H1 (cell line): ENCODE data around the gene TRAPPC5. TPM values are rescaled to one million over a fixed set of nuclear protein-coding genes. Genes with fewer than 3 reads are reported as not detected.

Experiments used
- CTCF ChIA-PET: fragments of 300-600 bp; sonication (Branson Sonifier 250); formaldehyde crosslinking; loops from one replicate; lab custom pipeline; 2021; ENCODE audit not compliant: partially characterized antibody; lab: Charles Lee
- POLR2A ChIA-PET: fragments of 300-600 bp; sonication (Branson Sonifier 250); formaldehyde crosslinking; loops from one replicate; lab custom pipeline; 2021; ENCODE audit warnings: inconsistent platforms; ENCODE audit not compliant: partially characterized antibody; lab: Charles Lee
- DNase-seq, 2 experiments: peaks; one replicate each; pipeline versions ENCODE4 v3.0.0 to v3.0.0-alpha.2; 2010 to 2022; ENCODE audit warnings: low spot score in 2 of 2, low read depth in 1 of 2, mixed read lengths in 1 of 2
- FAIRE-seq: peaks from 2 replicates; lab custom pipeline; 2011; peaks lifted over from hg19 to GRCh38; lab: Jason Lieb, UNC
- H2AFZ ChIP-seq: 2 replicates; pipeline ENCODE4 v1.8.1; 2012; ENCODE audit warnings: low read length, inconsistent platforms
- H2AK5ac ChIP-seq: 2 replicates; pipeline ENCODE4 v1.6.1; 2013; ENCODE audit warnings: low read depth, low read length
- H2BK120ac ChIP-seq: replicated peaks from 2 replicates; pipeline ENCODE3; 2013; ENCODE audit warnings: low read depth, low read length, inconsistent platforms
- H2BK12ac ChIP-seq: 2 replicates; pipeline ENCODE4 v1.6.1; 2013; ENCODE audit warnings: low read depth, low read length
- H2BK15ac ChIP-seq: 2 replicates; pipeline ENCODE4 v1.6.1; 2013; ENCODE audit warnings: low read length
- H2BK20ac ChIP-seq: 2 replicates; pipeline ENCODE4 v1.6.1; 2013; ENCODE audit warnings: low read length
- H2BK5ac ChIP-seq: 2 replicates; pipeline ENCODE4 v1.6.1; 2013; ENCODE audit warnings: low read depth, low read length
- H3K14ac ChIP-seq: 2 replicates; pipeline ENCODE4 v1.6.1; 2013; ENCODE audit warnings: inconsistent platforms; ENCODE audit not compliant: insufficient read length
- H3K18ac ChIP-seq: 2 replicates; pipeline ENCODE4 v1.6.1; 2013; ENCODE audit warnings: low read length; ENCODE audit errors: extremely low read depth
- H3K23ac ChIP-seq: 2 replicates; pipeline ENCODE4 v1.6.1; 2013; ENCODE audit warnings: inconsistent platforms; ENCODE audit not compliant: insufficient read length
- H3K23me2 ChIP-seq: 2 replicates; pipeline ENCODE4 v1.6.1; 2013; ENCODE audit warnings: low read depth, low read length
- H3K27ac ChIP-seq: 2 replicates; pipeline ENCODE4 v1.6.1; 2011; ENCODE audit warnings: low read depth, low read length, inconsistent platforms
- H3K27me3 ChIP-seq, 4 experiments: replicated peaks in 1 of 4; 1 replicate in 1 of 4; 2 replicates in 3 of 4; pipeline versions ENCODE4 v1.6.1 to v1.8.1; 2011 to 2013; ENCODE audit warnings: low read length in 3 of 4, mild to moderate bottlenecking in 3 of 4, inconsistent platforms in 2 of 4, mixed read lengths in 2 of 4, moderate library complexity in 1 of 4; ENCODE audit not compliant: control insufficient read depth in 3 of 4, insufficient read depth in 3 of 4; ENCODE audit errors: extremely low read depth in 1 of 4
- H3K36me3 ChIP-seq, 4 experiments: 2 replicates each; pipeline versions ENCODE4 v1.6.1 to v1.8.1; 2011 to 2013; ENCODE audit warnings: mild to moderate bottlenecking in 4 of 4, low read length in 3 of 4, moderate library complexity in 2 of 4, control low read depth in 1 of 4, inconsistent platforms in 1 of 4; ENCODE audit not compliant: insufficient read depth in 4 of 4, control insufficient read depth in 2 of 4
- H3K4ac ChIP-seq: replicated peaks from 2 replicates; pipeline ENCODE3; 2013; ENCODE audit warnings: low read length, low read depth, mixed read lengths, inconsistent platforms; ENCODE audit not compliant: insufficient read length
- H3K4me1 ChIP-seq, 4 experiments: replicated peaks in 1 of 4; 1 replicate in 1 of 4; 2 replicates in 3 of 4; pipeline versions ENCODE4 v1.6.1 to v1.8.1; 2011 to 2013; ENCODE audit warnings: low read length in 3 of 4, inconsistent platforms in 2 of 4, mixed read lengths in 1 of 4; ENCODE audit not compliant: insufficient read depth in 4 of 4, control insufficient read depth in 3 of 4
- H3K4me2 ChIP-seq, 2 experiments: 2 replicates each; pipeline versions ENCODE4 v1.6.1 to v1.8.1; 2011 to 2013; ENCODE audit warnings: low read depth in 2 of 2, low read length in 2 of 2, control low read depth in 1 of 2, inconsistent platforms in 1 of 2, mild to moderate bottlenecking in 1 of 2; ENCODE audit not compliant: insufficient read depth in 1 of 2
- H3K4me3 ChIP-seq, 4 experiments: fragments of 200-600, 300-600 bp in 1 of 4; sonication (generic), shearing (Covaris generic), sonication (Bioruptor Twin) in 1 of 4; 2 replicates each; pipeline versions ENCODE4 v1.5.1 to v1.8.1; 2011 to 2016; ENCODE audit warnings: low read length in 4 of 4, low read depth in 3 of 4, control low read depth in 2 of 4, inconsistent platforms in 2 of 4, mild to moderate bottlenecking in 2 of 4, mixed read lengths in 1 of 4, moderate library complexity in 1 of 4; ENCODE audit not compliant: insufficient read depth in 2 of 4; ENCODE audit errors: extremely low read depth in 1 of 4
- H3K56ac ChIP-seq: replicated peaks from 2 replicates; pipeline ENCODE3; 2013; ENCODE audit warnings: low read depth, mild to moderate bottlenecking, mixed read lengths, low read length, inconsistent platforms; ENCODE audit not compliant: insufficient read length
- H3K79me1 ChIP-seq: 2 replicates; pipeline ENCODE4 v1.6.1; 2013; ENCODE audit warnings: low read depth, low read length, control low read depth
- H3K79me2 ChIP-seq, 2 experiments: 2 replicates each; pipeline versions ENCODE4 v1.6.1 to v1.8.1; 2012 to 2013; ENCODE audit warnings: low read length in 2 of 2, mild to moderate bottlenecking in 2 of 2, inconsistent platforms in 1 of 2; ENCODE audit not compliant: insufficient read depth in 2 of 2, control insufficient read depth in 1 of 2
- H3K9ac ChIP-seq, 4 experiments: replicated peaks in 1 of 4; 1 replicate in 1 of 4; 2 replicates in 3 of 4; pipeline versions ENCODE4 v1.6.1 to v1.8.1; 2011 to 2013; ENCODE audit warnings: low read depth in 3 of 4, low read length in 3 of 4, control low read depth in 2 of 4, mild to moderate bottlenecking in 2 of 4, moderate library complexity in 2 of 4, inconsistent platforms in 1 of 4; ENCODE audit errors: extremely low read depth in 1 of 4
- H3K9me3 ChIP-seq, 2 experiments: 2 replicates each; pipeline versions ENCODE4 v1.6.1 to v1.8.1; 2012 to 2013; ENCODE audit warnings: mild to moderate bottlenecking in 2 of 2, moderate library complexity in 2 of 2, control low read depth in 1 of 2, inconsistent platforms in 1 of 2, low read depth in 1 of 2, low read length in 1 of 2, mixed read lengths in 1 of 2; ENCODE audit not compliant: insufficient read depth in 2 of 2
- H4K20me1 ChIP-seq, 2 experiments: replicated peaks in 1 of 2; 2 replicates each; pipeline versions ENCODE3 to v1.8.1; 2011 to 2013; ENCODE audit warnings: inconsistent platforms in 2 of 2, low read length in 2 of 2, mild to moderate bottlenecking in 1 of 2; ENCODE audit not compliant: insufficient read depth in 2 of 2, control insufficient read depth in 1 of 2
- H4K5ac ChIP-seq: 2 replicates; pipeline ENCODE4 v1.6.1; 2013; ENCODE audit warnings: low read length, low read depth, mixed read lengths, inconsistent platforms; ENCODE audit not compliant: insufficient read length
- H4K8ac ChIP-seq: 2 replicates; pipeline ENCODE4 v1.8.0; 2013; ENCODE audit warnings: mild to moderate bottlenecking, moderate library complexity, low read length, inconsistent platforms; ENCODE audit not compliant: insufficient read depth; ENCODE audit errors: extremely low read depth
- H4K91ac ChIP-seq: replicated peaks from 2 replicates; pipeline ENCODE3; 2013; ENCODE audit warnings: low read length, mixed read lengths, inconsistent platforms; ENCODE audit not compliant: insufficient read length
- PHF8 ChIP-seq: fragments of 200-600 bp; sonication (generic); conservative IDR thresholded peaks from 2 replicates; pipeline ENCODE4 v1.7.1; 2012; ENCODE audit warnings: low read depth, mild to moderate bottlenecking, inconsistent platforms, low read length, moderate library complexity
- SIN3A ChIP-seq, 2 experiments: IDR thresholded peaks in 1 of 2; conservative IDR thresholded peaks in 1 of 2; 2 replicates each; pipeline ENCODE4 v1.6.1; 2011 to 2012; ENCODE audit warnings: low read length in 2 of 2, improper control_type of control experiment in 1 of 2, low read depth in 1 of 2, mild to moderate bottlenecking in 1 of 2
- WGBS, 2 experiments: shearing (Covaris generic) in 1 of 2; methylation state at CpG; one replicate each; pipeline versions ENCODE4 v1.1.6 to v1.1.7; 2013 to 2015; ENCODE audit warnings: low lambda C conversion rate in 2 of 2, mixed read lengths in 2 of 2, inconsistent platforms in 1 of 2, low coverage in 1 of 2, missing lambda C conversion rate in 1 of 2; ENCODE audit not compliant: insufficient replicate concordance in 2 of 2, insufficient coverage in 1 of 2, insufficient read length in 1 of 2; ENCODE audit errors: extremely low coverage in 1 of 2, missing lambda C conversion rate in 1 of 2; 5-methylcytosine and 5-hydroxymethylcytosine counted together
- polyA plus RNA-seq, 7 experiments: library from polyadenylated mRNA; depleted of rRNA in 3 of 7; stranded (reverse) in 5 of 7; unstranded in 2 of 7; fragments of >200 nt in 5 of 7; fragments of 200-250 nt in 2 of 7; gene quantifications; 1 replicate in 5 of 7; 2 replicates in 1 of 7; 4 replicates in 1 of 7; pipeline versions ENCODE4 v1.2.1 to v1.2.3, GENCODE V29; 2011 to 2013; ENCODE audit warnings: missing spikeins in 2 of 7, mixed read lengths in 2 of 7
- total RNA-seq: library from RNA; stranded (reverse); fragmentation: NEBNext Ultra II Directional; extraction: Animal tissue kit (Norgen Biotek cat#: 25700); gene quantifications from 2 replicates; pipeline ENCODE4 v1.2.1, GENCODE V29; 2021

TRAPPC5 gene
- total and polyA plus RNA-seq, 2 of the 8 experiments (the other 6 are each of a cell fraction or from before 2014, with no cell fraction given) = 109 to 120 TPM

DNA sequence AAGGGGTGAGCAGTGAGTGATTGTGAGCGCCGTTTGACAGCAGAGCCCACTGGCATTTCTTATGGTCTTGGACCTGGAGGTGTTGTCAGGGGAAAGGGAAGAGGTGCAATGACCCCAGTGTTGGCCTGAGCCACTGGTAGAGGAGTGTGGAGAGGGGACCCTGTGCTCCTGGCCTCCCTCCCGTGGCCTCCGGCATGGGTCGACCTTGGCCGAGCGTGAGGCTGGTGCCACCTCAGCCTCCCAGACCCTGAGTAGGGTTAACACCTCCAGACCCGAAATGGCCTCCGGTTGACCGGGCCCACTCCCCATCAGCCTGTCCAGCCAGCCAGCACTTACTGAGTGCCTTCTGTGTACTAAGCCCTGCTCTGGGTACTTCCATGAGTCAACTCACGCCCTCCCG, 6.5 kb downstream of the TRAPPC5 start:
- Histone ChIP-seq H2BK120ac (no peak overlapping the region), H3K9me3 (no peaks in the 10 kb centered on the region), H3K4me1 (peaks cover 0 to 1% (median 0%) of the 10 kb centered on the region in 4 experiments; a peak in 3 of 7 replicates), H3K79me1 (peaks cover 4% of the 10 kb centered on the region), H2AFZ (no peak overlapping the region), H3K4me2 (no peak overlapping the region), H2BK20ac (no peak overlapping the region), H3K36me3 (peaks cover 0 to 12% (median 6%) of the 10 kb centered on the region in 4 experiments; a peak in 4 of 8 replicates), H3K14ac (no peak overlapping the region), H3K4ac (no peak overlapping the region), H3K27ac (no peak overlapping the region; the same call in 1 of the 2 replicates), H4K20me1 (peaks cover 0 to 9% of the 10 kb centered on the region in 2 experiments), H3K23ac (no peak overlapping the region), H3K18ac (no peak overlapping the region), H4K5ac (no peak overlapping the region), H4K91ac (no peak overlapping the region), H3K56ac (no peak overlapping the region), H3K79me2 (peaks cover 0 to 6% of the 10 kb centered on the region in 2 experiments; a peak in 1 of 4 replicates), H3K27me3 (no peaks in the 10 kb centered on the region; a peak in 1 of 7 replicates), H4K8ac (no peak overlapping the region), H3K4me3 (no peak overlapping the region), H2BK5ac (no peak overlapping the region), H2AK5ac (no peak overlapping the region), H3K23me2 (peaks cover 11% of the 10 kb centered on the region), H3K9ac (no peak overlapping the region), H2BK15ac (no peak overlapping the region), H2BK12ac (0 out of 2 replicates have a peak overlapping the region, but pooled peaks have one; percentile 27)
- 90% methylated on average over 12 of the region's 12 CpGs; no CpG with 5 or more reads in 1 of the 2 experiments for WGBS, 2 experiments
- no peak for TF ChIP-seq SIN3A (conservative IDR thresholded peaks at IDR 0.05 in 1 of 2, IDR thresholded peaks at IDR 0.05 in 1 of 2; ENCODE audit: low read depth in 1 of 2, low read length in 2 of 2)
- no peak for TF ChIP-seq PHF8
- POLR2A ChIA-PET = interaction anchor here (1.4 kb wide), 1 partner anchor 10 kb away, joined by 3 read pairs; no protein-coding TSS in a partner anchor
- CTCF ChIA-PET = interaction anchor here (2.6 kb wide), 1 partner anchor 17 kb away, joined by 9 read pairs; no protein-coding TSS in a partner anchor
- FAIRE-seq (no peak), DNase-seq (no peak)
